Measurements from ENCODE around the gene IL36RN. TPM values are rescaled to one million over a fixed set of nuclear protein-coding genes. Genes with fewer than 3 reads are reported as not detected.

Gene IL36RN
- total RNA-seq, 4 donors from 2014 or later: not detected

DNA sequence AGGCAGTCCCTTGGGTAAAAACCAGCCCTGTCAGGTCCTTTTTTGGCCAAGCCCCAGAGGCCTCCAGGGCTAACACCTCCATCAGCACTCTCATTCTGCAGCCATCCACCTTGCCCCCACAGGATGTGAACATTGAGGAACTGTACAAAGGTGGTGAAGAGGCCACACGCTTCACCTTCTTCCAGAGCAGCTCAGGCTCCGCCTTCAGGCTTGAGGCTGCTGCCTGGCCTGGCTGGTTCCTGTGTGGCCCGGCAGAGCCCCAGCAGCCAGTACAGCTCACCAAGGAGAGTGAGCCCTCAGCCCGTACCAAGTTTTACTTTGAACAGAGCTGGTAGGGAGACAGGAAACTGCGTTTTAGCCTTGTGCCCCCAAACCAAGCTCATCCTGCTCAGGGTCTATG lies 16.0 kb downstream of the IL36RN start:
- TF ChIP-seq, protein P1, sequence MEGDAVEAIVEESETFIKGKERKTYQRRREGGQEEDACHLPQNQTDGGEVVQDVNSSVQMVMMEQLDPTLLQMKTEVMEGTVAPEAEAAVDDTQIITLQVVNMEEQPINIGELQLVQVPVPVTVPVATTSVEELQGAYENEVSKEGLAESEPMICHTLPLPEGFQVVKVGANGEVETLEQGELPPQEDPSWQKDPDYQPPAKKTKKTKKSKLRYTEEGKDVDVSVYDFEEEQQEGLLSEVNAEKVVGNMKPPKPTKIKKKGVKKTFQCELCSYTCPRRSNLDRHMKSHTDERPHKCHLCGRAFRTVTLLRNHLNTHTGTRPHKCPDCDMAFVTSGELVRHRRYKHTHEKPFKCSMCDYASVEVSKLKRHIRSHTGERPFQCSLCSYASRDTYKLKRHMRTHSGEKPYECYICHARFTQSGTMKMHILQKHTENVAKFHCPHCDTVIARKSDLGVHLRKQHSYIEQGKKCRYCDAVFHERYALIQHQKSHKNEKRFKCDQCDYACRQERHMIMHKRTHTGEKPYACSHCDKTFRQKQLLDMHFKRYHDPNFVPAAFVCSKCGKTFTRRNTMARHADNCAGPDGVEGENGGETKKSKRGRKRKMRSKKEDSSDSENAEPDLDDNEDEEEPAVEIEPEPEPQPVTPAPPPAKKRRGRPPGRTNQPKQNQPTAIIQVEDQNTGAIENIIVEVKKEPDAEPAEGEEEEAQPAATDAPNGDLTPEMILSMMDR (IDR thresholded peaks at IDR 0.05; ENCODE audit: low read depth): no peak

DNA sequence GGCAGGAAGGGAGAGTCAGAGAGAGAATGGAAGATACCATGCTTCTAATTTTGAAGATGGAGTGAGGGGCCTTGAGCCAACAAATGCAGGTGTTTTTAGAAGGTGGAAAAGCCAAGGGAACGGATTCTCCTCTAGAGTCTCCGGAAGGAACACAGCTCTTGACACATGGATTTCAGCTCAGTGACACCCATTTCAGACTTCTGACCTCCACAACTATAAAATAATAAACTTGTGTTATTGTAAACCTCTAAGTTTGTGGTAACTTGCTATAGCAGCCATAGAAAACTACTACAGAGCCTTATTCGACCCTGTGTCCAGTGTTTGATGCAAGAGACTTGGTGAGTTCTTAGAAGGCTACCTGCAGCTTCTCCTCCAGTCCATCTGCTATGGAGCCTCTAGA lies 16.6 kb downstream of the IL36RN start:
- TF ChIP-seq, protein P1 (IDR thresholded peaks at IDR 0.05; ENCODE audit: low read depth): no peak

- TF ChIP-seq, protein P1 (IDR thresholded peaks at IDR 0.05; ENCODE audit: low read depth): no peak
Observed at GRCh38 chr2:113076954-113077669, 18.1 kb downstream of the IL36RN start.

DNA sequence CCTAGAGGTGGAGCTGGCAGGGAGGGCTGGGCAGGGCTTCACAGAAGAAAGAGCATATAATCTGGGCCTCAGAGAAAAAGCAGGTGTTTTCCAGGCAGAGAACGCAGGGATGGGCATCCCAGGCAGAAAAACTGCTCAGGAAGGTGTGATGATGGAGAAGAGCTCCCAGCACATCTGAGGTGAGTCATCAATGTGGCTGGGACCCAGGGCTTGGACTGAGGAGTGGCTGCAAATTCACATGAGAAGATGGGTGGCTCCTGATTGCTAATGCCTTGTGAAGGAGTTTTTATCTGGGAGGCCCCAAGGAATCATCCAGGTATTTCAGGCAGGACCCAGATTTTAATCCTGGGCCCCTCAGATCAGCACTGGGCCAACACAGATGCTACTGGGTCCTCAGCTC lies 18.9 kb downstream of the IL36RN start:
- TF ChIP-seq, protein P1 (IDR thresholded peaks at IDR 0.05; ENCODE audit: low read depth): no peak

- TF ChIP-seq, protein P1 (IDR thresholded peaks at IDR 0.05; ENCODE audit: low read depth): no peak
Observed at GRCh38 chr2:113078350-113078839, 19.4 kb downstream of the IL36RN start.

DNA sequence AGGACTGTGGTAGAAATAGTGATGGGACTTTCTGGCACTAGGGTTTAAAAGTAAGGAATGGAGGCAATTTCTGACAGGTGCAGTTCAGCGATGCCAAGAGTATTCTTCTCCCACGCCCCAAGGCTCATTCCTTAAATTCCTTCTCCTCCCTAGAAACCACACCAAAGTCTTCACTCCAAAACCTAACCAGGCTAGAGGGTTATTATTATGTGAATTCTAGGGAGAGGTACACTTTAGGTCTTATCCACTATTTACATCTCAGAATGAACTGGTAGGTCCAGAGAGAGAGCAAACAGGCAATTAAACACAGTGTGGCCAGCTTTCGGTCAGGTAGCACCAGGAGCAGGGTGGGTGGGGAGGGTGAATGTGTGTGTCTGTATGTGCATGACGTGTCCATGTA lies 20.1 kb downstream of the IL36RN start:
- TF ChIP-seq, protein P1 (IDR thresholded peaks at IDR 0.05; ENCODE audit: low read depth): no peak

DNA sequence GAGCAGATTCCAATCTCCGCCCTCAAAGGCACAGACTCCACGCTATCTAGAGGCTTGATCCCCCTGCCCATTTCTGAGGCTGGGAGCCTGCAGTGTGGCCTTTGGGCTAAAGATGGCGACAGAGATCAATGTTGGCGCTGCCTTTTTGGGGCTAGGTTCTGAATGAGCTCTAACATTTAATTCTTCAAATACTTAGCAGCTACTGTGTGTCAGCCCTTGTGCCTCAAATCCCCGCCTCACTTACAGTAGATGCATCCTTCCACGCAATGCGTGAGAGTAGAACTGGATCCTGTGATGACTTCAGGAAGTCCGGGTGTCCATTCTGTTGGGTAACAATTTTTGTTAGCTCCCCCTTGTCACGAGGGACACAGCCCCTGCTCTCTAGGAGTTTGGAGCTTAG lies 21.1 kb downstream of the IL36RN start:
- TF ChIP-seq, protein P1 (IDR thresholded peaks at IDR 0.05; ENCODE audit: low read depth): no peak
